ENCODE results near the gene KRTAP5-2. TPM values are rescaled to one million over a fixed set of nuclear protein-coding genes. Genes with fewer than 3 reads are reported as not detected.

Gene KRTAP5-2
- total RNA-seq, 1 donor from 2014 or later = not detected

- no peak for DNase-seq (ENCODE audit: low spot score in 2 of 2)
- no peaks in the 10 kb centered on the region for H3K27me3 ChIP-seq
- peak overlapping the region; percentile 44 to 56 for H3K27ac ChIP-seq
- no peak for TF ChIP-seq CTCF (IDR thresholded peaks at IDR 0.05)
- intact Hi-C loops (cut with DNase I) = loop anchor here (10.0 kb wide), 1 partner anchor 710 kb away; the partner anchor contains the start of genes POLR2L and TSPAN4
- no peaks in the 10 kb centered on the region for H3K9me3 ChIP-seq
- H3K4me1 ChIP-seq = peaks cover 25 to 49% of the 10 kb centered on the region in 2 donors
- H3K4me3 ChIP-seq = no peak overlapping the region
- H3K36me3 ChIP-seq = peaks cover 13 to 19% of the 10 kb centered on the region in 2 donors
These were observed 42.9 kb downstream of the KRTAP5-2 start for GRCh38 chr11:1554981-1555712.

- peaks cover 22 to 40% of the 10 kb centered on the region in 2 donors for H3K4me1 ChIP-seq
- H3K36me3 ChIP-seq = peaks cover 13 to 19% of the 10 kb centered on the region in 2 donors
- intact Hi-C loops (cut with DNase I) = loop anchor here (10.0 kb wide), 1 partner anchor 709 kb away; the partner anchor contains the start of genes POLR2L and TSPAN4
- no peak for TF ChIP-seq CTCF (IDR thresholded peaks at IDR 0.05)
- H3K4me3 ChIP-seq = no peak overlapping the region
- DNase-seq (ENCODE audit: low spot score in 2 of 2) = no peak
- H3K27ac ChIP-seq = peak overlapping the region; percentile 32 to 56
- H3K9me3 ChIP-seq = no peaks in the 10 kb centered on the region
- no peaks in the 10 kb centered on the region for H3K27me3 ChIP-seq
These were observed 44.1 kb downstream of the KRTAP5-2 start for GRCh38 chr11:1553808-1554594.

GRCh38 chr11:1549338-1550330 lies 48.5 kb downstream of the KRTAP5-2 start:
- Histone ChIP-seq H3K4me3 (no peak overlapping the region), H3K36me3 (no peaks in the 10 kb centered on the region), H3K27me3 (no peaks in the 10 kb centered on the region), H3K4me1 (peaks cover 19 to 46% of the 10 kb centered on the region in 2 donors), H3K9me3 (no peaks in the 10 kb centered on the region), H3K27ac (peak overlapping the region; percentile 75 to 87)
- TF ChIP-seq CTCF (IDR thresholded peaks at IDR 0.05) = no peak
- intact Hi-C loops (cut with DNase I) = loop anchor here (5.0 to 10.0 kb wide), 3 partner anchors 203 to 705 kb away; partner anchors contain the start of genes IFITM10, POLR2L and TSPAN4
- no peak for DNase-seq (ENCODE audit: low spot score in 2 of 2)

- H3K4me3 ChIP-seq = peak overlapping the region; percentile 46 to 70
- intact Hi-C loops (cut with DNase I) = loop anchor here (1.0 to 5.0 kb wide), 3 partner anchors 10 to 314 kb away; partner anchors contain the start of gene IFITM10
These were observed 49.6 kb downstream of the KRTAP5-2 start for GRCh38 chr11:1548221-1549070.

More at GRCh38 chr11:1548221-1549070, 49.6 kb downstream of the KRTAP5-2 start:
- Histone ChIP-seq H3K4me1 (peaks cover 13 to 35% of the 10 kb centered on the region in 2 donors), H3K27ac (peak overlapping the region; percentile 75 to 87), H3K36me3 (no peaks in the 10 kb centered on the region), H3K27me3 (no peaks in the 10 kb centered on the region), H3K9me3 (no peaks in the 10 kb centered on the region)
- DNase-seq (ENCODE audit: low spot score in 2 of 2) = peak; percentile 73 to 94
- TF ChIP-seq CTCF (IDR thresholded peaks at IDR 0.05) = no peak

Data from ascending aorta (tissue), 2 donors.